Endothelial cell of umbilical vein (primary cell): ENCODE data around the gene KCNH1.

Experiments
- EZH2 ChIP-seq: IDR thresholded peaks from 2 replicates; pipeline ENCODE4 v1.6.1; 2012; ENCODE audit warnings: borderline replicate concordance, low read depth, mild to moderate bottlenecking, moderate library complexity, low read length, inconsistent platforms; ENCODE audit not compliant: severe bottlenecking
- FOS ChIP-seq: IDR thresholded peaks from 2 replicates; pipeline ENCODE4 v1.6.1; 2011; ENCODE audit warnings: mild to moderate bottlenecking, low read length, moderate library complexity, borderline replicate concordance; ENCODE audit not compliant: insufficient read depth
- JUN ChIP-seq: IDR thresholded peaks from 2 replicates; pipeline ENCODE4 v1.6.1; 2011; ENCODE audit warnings: borderline replicate concordance, low read depth; ENCODE audit not compliant: insufficient read length, insufficient read depth
- MYC ChIP-seq: IDR thresholded peaks from one replicate; pipeline ENCODE4 v1.6.1; 2011; ENCODE audit warnings: mild to moderate bottlenecking, low read depth, low read length
- POLR2A ChIP-seq: IDR thresholded peaks from 2 replicates; pipeline ENCODE4 v1.6.1; 2012; ENCODE audit warnings: low read depth, mild to moderate bottlenecking, control low read depth, low read length
- POLR2AphosphoS5 ChIP-seq: IDR thresholded peaks from 2 replicates; pipeline ENCODE4 v1.6.1; 2012; ENCODE audit warnings: low read depth, mild to moderate bottlenecking, control low read depth, low read length, moderate library complexity; ENCODE audit not compliant: insufficient read depth
- TF ChIP-seq, protein P1 (sequence below), 2 donors: IDR thresholded peaks; 1 replicate in 1 of 2; 2 replicates in 1 of 2; pipeline ENCODE4 v1.5.1; 2011; ENCODE audit warnings: low read length in 2 of 2, mild to moderate bottlenecking in 2 of 2, moderate library complexity in 2 of 2, control low read depth in 1 of 2, inconsistent platforms in 1 of 2, low read depth in 1 of 2; ENCODE audit not compliant: insufficient read depth in 1 of 2; ENCODE audit errors: extremely low read depth in 1 of 2
- TF ChIP-seq, protein P2 (sequence below): IDR thresholded peaks from 2 replicates; pipeline ENCODE4 v1.6.1; 2011; ENCODE audit not compliant: insufficient read depth, insufficient read length

DNA sequence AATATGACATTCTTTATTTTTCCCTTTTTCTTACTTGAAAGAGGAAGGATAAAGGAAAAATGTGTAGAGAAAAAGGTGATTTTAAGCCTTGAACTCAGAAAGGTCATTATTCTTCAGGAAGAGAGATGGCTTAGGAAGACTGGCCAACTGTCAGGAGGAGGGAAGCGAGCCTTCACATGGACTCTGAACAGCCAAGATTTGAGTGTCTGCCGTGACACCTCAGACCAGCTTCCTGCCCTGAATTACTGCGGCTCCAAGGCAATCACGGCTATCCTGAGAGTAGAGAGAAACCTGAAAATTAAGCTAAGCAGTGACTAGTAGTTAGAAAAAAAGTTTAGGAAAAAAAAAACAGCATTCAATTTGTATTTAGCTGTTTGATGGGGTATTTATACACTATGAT, 314.7 kb downstream of the KCNH1 start:
- TF ChIP-seq, protein P1, sequence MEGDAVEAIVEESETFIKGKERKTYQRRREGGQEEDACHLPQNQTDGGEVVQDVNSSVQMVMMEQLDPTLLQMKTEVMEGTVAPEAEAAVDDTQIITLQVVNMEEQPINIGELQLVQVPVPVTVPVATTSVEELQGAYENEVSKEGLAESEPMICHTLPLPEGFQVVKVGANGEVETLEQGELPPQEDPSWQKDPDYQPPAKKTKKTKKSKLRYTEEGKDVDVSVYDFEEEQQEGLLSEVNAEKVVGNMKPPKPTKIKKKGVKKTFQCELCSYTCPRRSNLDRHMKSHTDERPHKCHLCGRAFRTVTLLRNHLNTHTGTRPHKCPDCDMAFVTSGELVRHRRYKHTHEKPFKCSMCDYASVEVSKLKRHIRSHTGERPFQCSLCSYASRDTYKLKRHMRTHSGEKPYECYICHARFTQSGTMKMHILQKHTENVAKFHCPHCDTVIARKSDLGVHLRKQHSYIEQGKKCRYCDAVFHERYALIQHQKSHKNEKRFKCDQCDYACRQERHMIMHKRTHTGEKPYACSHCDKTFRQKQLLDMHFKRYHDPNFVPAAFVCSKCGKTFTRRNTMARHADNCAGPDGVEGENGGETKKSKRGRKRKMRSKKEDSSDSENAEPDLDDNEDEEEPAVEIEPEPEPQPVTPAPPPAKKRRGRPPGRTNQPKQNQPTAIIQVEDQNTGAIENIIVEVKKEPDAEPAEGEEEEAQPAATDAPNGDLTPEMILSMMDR (IDR thresholded peaks at IDR 0.05; ENCODE audit: extremely low read depth in 1 of 2, insufficient read depth in 1 of 2, low read depth in 1 of 2, low read length in 2 of 2) = no peak
- TF ChIP-seq POLR2A (no peak), EZH2 (no peak), MYC (no peak), FOS (no peak), POLR2AphosphoS5 (no peak), JUN (no peak)
- TF ChIP-seq, protein P2, sequence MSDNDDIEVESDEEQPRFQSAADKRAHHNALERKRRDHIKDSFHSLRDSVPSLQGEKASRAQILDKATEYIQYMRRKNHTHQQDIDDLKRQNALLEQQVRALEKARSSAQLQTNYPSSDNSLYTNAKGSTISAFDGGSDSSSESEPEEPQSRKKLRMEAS = no peak
